Measurements from ENCODE around the gene ACER2. TPM values are rescaled to one million over a fixed set of nuclear protein-coding genes. Genes with fewer than 3 reads are reported as not detected.

ACER2 gene
- total and polyA plus RNA-seq, 2 of the 8 experiments (the other 6 are each of a cell fraction or from before 2014, with no cell fraction given): 7.4 to 8.8 TPM

GRCh38 chr9:19372567-19372966, 36.2 kb upstream of the ACER2 start (continued):
- TF ChIP-seq, protein P1, sequence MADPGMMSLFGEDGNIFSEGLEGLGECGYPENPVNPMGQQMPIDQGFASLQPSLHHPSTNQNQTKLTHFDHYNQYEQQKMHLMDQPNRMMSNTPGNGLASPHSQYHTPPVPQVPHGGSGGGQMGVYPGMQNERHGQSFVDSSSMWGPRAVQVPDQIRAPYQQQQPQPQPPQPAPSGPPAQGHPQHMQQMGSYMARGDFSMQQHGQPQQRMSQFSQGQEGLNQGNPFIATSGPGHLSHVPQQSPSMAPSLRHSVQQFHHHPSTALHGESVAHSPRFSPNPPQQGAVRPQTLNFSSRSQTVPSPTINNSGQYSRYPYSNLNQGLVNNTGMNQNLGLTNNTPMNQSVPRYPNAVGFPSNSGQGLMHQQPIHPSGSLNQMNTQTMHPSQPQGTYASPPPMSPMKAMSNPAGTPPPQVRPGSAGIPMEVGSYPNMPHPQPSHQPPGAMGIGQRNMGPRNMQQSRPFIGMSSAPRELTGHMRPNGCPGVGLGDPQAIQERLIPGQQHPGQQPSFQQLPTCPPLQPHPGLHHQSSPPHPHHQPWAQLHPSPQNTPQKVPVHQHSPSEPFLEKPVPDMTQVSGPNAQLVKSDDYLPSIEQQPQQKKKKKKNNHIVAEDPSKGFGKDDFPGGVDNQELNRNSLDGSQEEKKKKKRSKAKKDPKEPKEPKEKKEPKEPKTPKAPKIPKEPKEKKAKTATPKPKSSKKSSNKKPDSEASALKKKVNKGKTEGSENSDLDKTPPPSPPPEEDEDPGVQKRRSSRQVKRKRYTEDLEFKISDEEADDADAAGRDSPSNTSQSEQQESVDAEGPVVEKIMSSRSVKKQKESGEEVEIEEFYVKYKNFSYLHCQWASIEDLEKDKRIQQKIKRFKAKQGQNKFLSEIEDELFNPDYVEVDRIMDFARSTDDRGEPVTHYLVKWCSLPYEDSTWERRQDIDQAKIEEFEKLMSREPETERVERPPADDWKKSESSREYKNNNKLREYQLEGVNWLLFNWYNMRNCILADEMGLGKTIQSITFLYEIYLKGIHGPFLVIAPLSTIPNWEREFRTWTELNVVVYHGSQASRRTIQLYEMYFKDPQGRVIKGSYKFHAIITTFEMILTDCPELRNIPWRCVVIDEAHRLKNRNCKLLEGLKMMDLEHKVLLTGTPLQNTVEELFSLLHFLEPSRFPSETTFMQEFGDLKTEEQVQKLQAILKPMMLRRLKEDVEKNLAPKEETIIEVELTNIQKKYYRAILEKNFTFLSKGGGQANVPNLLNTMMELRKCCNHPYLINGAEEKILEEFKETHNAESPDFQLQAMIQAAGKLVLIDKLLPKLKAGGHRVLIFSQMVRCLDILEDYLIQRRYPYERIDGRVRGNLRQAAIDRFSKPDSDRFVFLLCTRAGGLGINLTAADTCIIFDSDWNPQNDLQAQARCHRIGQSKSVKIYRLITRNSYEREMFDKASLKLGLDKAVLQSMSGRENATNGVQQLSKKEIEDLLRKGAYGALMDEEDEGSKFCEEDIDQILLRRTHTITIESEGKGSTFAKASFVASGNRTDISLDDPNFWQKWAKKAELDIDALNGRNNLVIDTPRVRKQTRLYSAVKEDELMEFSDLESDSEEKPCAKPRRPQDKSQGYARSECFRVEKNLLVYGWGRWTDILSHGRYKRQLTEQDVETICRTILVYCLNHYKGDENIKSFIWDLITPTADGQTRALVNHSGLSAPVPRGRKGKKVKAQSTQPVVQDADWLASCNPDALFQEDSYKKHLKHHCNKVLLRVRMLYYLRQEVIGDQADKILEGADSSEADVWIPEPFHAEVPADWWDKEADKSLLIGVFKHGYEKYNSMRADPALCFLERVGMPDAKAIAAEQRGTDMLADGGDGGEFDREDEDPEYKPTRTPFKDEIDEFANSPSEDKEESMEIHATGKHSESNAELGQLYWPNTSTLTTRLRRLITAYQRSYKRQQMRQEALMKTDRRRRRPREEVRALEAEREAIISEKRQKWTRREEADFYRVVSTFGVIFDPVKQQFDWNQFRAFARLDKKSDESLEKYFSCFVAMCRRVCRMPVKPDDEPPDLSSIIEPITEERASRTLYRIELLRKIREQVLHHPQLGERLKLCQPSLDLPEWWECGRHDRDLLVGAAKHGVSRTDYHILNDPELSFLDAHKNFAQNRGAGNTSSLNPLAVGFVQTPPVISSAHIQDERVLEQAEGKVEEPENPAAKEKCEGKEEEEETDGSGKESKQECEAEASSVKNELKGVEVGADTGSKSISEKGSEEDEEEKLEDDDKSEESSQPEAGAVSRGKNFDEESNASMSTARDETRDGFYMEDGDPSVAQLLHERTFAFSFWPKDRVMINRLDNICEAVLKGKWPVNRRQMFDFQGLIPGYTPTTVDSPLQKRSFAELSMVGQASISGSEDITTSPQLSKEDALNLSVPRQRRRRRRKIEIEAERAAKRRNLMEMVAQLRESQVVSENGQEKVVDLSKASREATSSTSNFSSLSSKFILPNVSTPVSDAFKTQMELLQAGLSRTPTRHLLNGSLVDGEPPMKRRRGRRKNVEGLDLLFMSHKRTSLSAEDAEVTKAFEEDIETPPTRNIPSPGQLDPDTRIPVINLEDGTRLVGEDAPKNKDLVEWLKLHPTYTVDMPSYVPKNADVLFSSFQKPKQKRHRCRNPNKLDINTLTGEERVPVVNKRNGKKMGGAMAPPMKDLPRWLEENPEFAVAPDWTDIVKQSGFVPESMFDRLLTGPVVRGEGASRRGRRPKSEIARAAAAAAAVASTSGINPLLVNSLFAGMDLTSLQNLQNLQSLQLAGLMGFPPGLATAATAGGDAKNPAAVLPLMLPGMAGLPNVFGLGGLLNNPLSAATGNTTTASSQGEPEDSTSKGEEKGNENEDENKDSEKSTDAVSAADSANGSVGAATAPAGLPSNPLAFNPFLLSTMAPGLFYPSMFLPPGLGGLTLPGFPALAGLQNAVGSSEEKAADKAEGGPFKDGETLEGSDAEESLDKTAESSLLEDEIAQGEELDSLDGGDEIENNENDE (IDR thresholded peaks at IDR 0.05; ENCODE audit: insufficient replicate concordance, low read length): no peak
- TF ChIP-seq CBX8 (IDR thresholded peaks at IDR 0.05; ENCODE audit: borderline replicate concordance, low read depth, low read length): no peak
- no peak for TF ChIP-seq SAP30 (IDR thresholded peaks at IDR 0.05; ENCODE audit: insufficient read depth, insufficient replicate concordance, low read length)
- TF ChIP-seq BCL11A (IDR thresholded peaks at IDR 0.05; ENCODE audit: low read depth in 2 of 2, low read length in 2 of 2): no peak
- TF ChIP-seq POLR2A (IDR thresholded peaks at IDR 0.05; ENCODE audit: control extremely low read depth in 1 of 2, low read depth in 2 of 2, low read length in 2 of 2): peak in 1 of 2 experiments; percentile 7; a peak in 2 of 3 replicates

Measured in H1 (cell line).